ENCODE data around the gene KIF5B.
"Not testable (repeated sequence)": the region's sequence is repeated elsewhere in the genome, so short reads cannot be mapped to it uniquely, and the experiment has no call there.

KIF5B gene

GRCh38 chr10:32031920-32032319 lies 24.3 kb downstream of the KIF5B start:
- no peak overlapping the region for H3K4me3 ChIP-seq (ENCODE audit: low read depth, low read length)
- no peak for DNase-seq (ENCODE audit: low read depth)

GRCh38 chr10:32031424-32031823 lies 24.8 kb downstream of the KIF5B start:
- no peak for DNase-seq (ENCODE audit: low read depth)

GRCh38 chr10:32028710-32029109 lies 27.5 kb downstream of the KIF5B start:
- no peak overlapping the region for H3K4me3 ChIP-seq (ENCODE audit: low read depth, low read length)
- DNase-seq (ENCODE audit: low read depth) = no peak

More at GRCh38 chr10:32031424-32031823, 24.8 kb downstream of the KIF5B start:
- no peak overlapping the region for H3K4me3 ChIP-seq (ENCODE audit: low read depth, low read length)

- no peak for DNase-seq (ENCODE audit: low read depth)
- no peak overlapping the region for H3K4me3 ChIP-seq (ENCODE audit: low read depth, low read length)
Measured at GRCh38 chr10:32023264-32023663, 33.0 kb downstream of the KIF5B start.

- H3K4me3 ChIP-seq (ENCODE audit: low read depth, low read length) = no peak overlapping the region
- DNase-seq (ENCODE audit: low read depth) = no peak
Measured at GRCh38 chr10:32017044-32017443, 39.2 kb downstream of the KIF5B start.

DNA sequence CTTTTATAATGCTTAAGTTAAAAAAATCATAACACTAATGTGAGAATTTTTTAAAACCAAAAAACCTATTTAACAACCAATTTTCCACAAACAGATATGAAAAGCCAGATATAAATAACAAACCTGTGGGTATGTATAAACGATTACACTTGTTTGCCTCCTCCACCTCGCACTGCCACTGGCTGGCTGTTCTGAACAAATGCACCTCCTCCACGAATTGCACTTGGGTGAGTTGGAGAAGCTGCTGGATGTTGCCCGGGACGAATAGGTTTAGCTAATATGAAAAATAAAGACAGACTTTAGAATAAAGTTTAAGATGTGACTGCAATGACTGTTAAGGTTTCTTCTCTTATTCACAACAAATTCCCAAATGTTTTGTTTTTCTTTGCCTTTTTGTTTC lies 40.8 kb downstream of the KIF5B start:
- no peak overlapping the region for H3K4me3 ChIP-seq (ENCODE audit: low read depth, low read length)
- DNase-seq (ENCODE audit: low read depth) = no peak

DNA sequence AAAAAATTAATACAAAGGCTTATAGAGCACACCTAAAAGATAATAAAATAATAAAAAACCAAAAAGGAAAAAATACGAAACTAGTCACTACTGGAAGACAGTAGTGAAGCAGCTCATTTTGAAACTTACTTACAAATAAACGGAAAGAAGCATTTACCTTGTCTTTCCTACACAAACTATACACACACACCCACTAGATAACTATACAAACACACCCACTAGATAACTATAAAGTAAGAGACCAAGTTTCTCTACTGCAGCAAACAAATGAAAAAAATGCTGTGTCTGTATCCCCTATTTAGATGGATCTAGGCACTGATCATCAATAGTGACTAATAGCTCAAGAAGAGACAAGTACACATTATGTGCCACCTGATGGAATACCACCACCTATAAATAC lies 49.2 kb downstream of the KIF5B start:
- H3K4me3 ChIP-seq (ENCODE audit: low read depth, low read length) = no peak overlapping the region
- no peak for DNase-seq (ENCODE audit: low read depth)

DNA sequence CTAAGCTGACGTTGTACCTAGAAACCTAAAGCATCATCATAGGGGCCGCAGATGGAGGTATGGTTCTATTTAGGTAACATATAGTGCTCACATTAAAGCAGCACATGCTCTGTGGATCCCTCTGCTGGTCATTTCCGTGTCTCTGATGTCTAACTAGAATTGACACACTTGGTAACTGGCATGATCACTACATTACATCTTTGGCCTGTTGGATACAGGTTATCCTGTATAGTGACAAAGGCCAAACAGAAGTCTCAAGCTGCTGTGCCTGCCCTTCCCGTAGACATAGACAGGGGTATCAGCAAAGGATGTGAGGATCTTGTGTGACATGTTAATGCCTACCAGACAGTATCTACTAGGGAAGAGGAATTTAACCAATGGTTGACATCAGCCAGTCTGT lies 51.2 kb downstream of the KIF5B start:
- no peak for DNase-seq (ENCODE audit: low read depth)

GRCh38 chr10:32004161-32004591 lies 52.0 kb downstream of the KIF5B start:
- no peak overlapping the region for H3K4me3 ChIP-seq (ENCODE audit: low read depth, low read length)
- no peak for DNase-seq (ENCODE audit: low read depth)

More for the DNA sequence above, 51.2 kb downstream of the KIF5B start:
- H3K4me3 ChIP-seq (ENCODE audit: low read depth, low read length) = no peak overlapping the region

GRCh38 chr10:32002531-32002930 lies 53.7 kb downstream of the KIF5B start:
- H3K4me3 ChIP-seq (ENCODE audit: low read depth, low read length) = no peak overlapping the region
- no peak for DNase-seq (ENCODE audit: low read depth)

DNA sequence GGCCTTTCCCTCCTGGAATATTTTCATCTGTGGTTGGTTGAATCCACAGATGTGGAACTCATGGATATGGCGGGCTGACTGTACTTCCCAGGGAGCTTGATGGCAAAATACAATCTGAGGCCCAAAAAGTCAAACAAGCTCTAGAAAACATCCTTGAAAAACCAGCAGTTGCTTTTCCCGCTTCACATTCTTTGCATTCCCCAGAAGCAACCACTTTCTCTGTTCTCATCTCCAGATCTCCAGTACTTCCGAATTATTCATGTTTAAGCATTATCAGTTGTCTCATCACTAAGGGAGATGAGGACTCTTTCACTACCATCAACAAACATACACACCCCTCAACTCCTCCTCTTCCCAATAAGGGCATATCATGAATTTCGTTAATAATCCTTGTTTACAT lies 55.3 kb downstream of the KIF5B start:
- DNase-seq (ENCODE audit: low read depth) = no peak
- no peak overlapping the region for H3K4me3 ChIP-seq (ENCODE audit: low read depth, low read length)

- no peak overlapping the region for H3K4me3 ChIP-seq (ENCODE audit: low read depth, low read length)
- no peak for DNase-seq (ENCODE audit: low read depth)
Measured at GRCh38 chr10:31999836-32000235, 56.4 kb downstream of the KIF5B start.

- H3K4me3 ChIP-seq (ENCODE audit: low read depth, low read length) = no peak overlapping the region
- no peak for DNase-seq (ENCODE audit: low read depth)
Measured at GRCh38 chr10:31999070-31999660, 57.1 kb downstream of the KIF5B start.

GRCh38 chr10:31994926-31995325 lies 61.3 kb downstream of the KIF5B start:
- no peak for DNase-seq (ENCODE audit: low read depth)
- no peak overlapping the region for H3K4me3 ChIP-seq (ENCODE audit: low read depth, low read length)

- H3K4me3 ChIP-seq (ENCODE audit: low read depth, low read length) = no peak overlapping the region
- no peak for DNase-seq (ENCODE audit: low read depth)
Measured at GRCh38 chr10:31990937-31991336, 65.3 kb downstream of the KIF5B start.

DNA sequence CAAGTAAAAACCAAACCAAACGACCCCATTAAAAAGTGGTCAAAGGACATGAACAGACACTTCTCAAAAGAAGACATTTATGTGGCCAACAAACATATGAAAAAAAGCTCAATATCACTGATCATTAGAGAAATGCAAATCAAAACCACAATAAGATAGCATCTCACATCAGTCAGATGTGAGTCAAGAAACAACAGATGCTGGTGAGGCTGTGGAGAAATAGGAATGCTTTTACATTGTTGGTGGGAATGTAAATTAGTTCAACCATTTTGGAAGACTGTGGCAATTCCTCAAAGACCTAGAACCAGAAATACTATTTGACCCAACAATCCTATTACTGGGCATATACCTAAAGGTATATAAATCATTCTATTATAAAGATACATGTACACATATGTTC lies 68.4 kb downstream of the KIF5B start:
- not testable (repeated sequence) for DNase-seq (ENCODE audit: low read depth); H3K4me3 ChIP-seq (ENCODE audit: low read depth, low read length)

DNA sequence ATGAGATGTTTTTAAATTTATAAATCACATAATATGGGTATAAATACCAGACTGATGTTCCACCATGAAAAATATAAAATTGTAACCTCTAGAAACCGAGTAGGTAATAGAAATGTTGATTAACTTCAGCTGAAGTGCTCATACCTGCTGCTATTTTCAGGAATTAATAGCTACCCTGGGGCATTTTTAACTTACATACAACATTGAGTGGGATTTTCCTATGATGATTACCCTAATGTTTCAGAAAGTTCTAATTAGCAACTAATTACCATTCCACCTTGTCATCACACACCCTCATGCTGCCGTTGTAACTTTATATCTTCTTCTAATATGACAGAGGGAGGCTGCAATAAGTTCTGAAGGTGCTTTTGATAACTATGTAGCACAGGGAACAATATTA lies 74.1 kb downstream of the KIF5B start:
- no peak for DNase-seq (ENCODE audit: low read depth)
- H3K4me3 ChIP-seq (ENCODE audit: low read depth, low read length) = no peak overlapping the region

DNA sequence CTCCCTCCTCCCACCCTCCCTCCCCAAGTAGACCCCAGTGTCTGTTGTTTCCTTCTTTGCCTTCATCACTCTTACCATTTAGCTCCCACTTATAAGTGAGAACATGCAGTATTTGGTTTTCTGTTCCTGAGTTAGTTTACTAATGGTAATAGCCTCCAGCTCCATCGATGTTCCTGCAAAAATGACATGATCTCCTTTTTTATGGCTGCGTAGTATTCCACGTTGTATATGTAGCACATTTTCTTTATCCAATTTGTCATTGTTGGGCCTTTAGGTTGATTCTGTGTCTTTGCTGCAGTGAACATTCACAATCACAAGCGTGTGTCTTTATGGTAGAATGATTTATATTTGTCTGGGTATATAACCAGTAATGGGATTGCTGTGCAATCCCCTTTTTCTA lies 75.8 kb downstream of the KIF5B start:
- no peak for DNase-seq (ENCODE audit: low read depth)
- no peak overlapping the region for H3K4me3 ChIP-seq (ENCODE audit: low read depth, low read length)

- not testable (repeated sequence) for DNase-seq (ENCODE audit: low read depth); H3K4me3 ChIP-seq (ENCODE audit: low read depth, low read length)
Measured at GRCh38 chr10:31979071-31979470, 77.2 kb downstream of the KIF5B start.

- no peak for DNase-seq (ENCODE audit: low read depth)
- H3K4me3 ChIP-seq (ENCODE audit: low read depth, low read length) = no peak overlapping the region
Measured at GRCh38 chr10:31978156-31978483, 78.1 kb downstream of the KIF5B start.

DNA sequence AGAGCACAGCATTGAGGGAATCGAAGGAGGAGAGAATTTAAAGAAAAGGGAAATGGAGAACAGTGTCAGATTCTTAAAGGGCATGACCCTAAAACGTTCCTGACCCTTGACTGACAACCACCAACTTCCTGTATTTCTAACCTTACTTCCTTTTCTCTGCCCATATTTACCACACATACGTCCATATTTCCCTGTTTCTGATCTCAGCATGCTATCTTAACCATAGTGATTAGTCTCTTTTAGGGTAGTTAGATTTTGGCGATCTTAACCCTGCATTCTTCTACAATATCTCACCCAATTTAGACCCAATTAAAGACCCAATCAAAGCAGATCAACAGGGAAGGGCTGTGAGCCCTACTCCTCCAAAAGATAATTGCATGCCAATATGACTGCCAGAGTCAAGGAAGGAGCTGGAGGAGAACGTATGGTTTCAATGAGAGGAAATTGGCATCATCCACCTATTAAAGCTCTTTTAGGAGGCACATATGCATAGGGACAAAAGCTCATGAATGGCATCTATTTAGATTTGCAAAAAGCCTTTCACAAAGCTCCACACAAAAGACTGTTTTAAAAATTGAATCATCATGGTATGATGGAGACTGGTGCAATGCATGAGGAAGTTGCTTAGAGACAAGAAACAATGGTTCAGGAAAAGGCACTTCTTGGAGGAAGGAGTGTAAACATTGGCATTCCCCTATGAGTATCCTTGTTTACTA lies 78.6 kb downstream of the KIF5B start:
- no peak for DNase-seq (ENCODE audit: low read depth)

More for the DNA sequence above, 78.6 kb downstream of the KIF5B start:
- H3K4me3 ChIP-seq (ENCODE audit: low read depth, low read length) = no peak overlapping the region
